Inferior parietal cortex (tissue), 1 donor: ENCODE measurements around the gene ABTB2.

Experiments used
- DNase-seq: peaks from one replicate; pipeline ENCODE4 v3.0.0-alpha.2; 2016; ENCODE audit errors: extremely low spot score

ABTB2 gene

DNA sequence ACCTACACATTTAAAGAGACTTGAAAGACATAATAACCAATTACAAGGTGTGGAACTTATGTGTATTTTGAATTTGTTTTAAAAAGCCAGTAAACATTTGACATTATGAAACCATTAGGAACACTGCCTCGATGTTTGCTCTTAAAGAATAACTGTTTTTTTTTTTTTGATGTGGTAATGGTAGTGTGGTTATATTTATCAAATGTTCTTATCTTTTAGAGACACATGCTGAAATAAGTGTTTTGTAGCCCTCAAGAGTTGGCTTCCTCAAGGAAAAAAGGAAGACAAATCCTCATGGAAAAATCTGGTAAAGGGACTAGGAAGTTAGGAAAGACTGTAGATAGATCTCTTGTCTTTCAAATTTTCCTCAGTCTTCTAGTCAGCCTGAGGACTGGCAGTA, 2.2 kb upstream of the ABTB2 start:
- DNase-seq = no peak

DNA sequence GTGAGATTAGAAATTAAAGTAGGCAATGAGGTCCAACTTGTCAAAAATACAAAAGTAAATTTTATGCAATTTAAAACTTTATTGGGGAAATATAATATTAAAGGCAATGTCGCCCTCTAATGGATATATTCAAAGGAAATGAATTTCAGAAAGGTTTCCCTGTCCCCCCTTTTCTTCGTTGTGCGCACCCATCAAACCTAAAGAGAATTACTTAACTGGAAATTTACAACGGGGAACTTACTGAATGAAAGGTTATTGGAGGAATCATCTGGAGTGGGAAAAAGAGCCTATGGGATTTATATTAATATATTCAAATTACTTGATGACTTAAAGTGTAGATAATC, 1.7 kb upstream of the ABTB2 start:
- no peak for DNase-seq

DNA sequence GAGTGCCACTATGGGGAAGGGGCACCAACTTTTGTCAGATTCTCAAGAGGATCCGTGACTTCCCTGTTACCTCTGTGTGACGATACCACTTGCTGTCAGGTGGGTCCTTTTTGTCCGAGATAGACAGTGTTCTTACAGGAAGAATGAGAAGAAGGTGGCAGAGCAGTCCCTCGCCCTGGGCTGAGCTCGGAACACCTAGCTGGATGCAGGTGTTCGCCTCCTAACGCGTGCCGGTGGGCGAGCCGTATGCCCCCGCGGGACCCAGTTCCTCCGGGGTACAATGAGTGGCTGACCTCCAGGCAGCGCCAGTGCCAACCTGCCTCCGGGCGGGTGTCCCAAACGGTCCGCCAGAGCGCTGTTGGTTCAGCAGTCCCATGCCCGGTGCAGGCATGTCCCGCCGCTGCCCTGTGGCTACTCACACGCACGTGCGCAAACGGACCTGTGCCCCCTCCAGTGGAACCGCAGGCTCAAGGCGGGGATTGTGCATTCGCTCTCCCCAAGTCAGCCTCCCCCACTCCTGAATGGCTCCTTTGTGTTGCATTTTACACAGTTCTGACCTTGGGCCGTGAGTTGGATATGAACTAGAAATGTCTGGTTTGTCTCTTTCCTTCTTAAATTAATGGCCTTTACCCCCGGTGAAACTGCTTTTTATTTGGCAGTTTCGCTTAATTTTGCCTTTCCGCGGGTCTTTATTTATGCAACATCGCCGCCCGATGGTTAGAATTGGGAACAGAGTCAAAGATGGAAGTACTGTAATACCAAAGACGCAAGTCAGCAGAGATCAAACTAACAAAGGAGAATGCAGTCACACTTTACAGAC, 1.1 kb upstream of the ABTB2 start:
- peak; percentile 94 for DNase-seq

DNA sequence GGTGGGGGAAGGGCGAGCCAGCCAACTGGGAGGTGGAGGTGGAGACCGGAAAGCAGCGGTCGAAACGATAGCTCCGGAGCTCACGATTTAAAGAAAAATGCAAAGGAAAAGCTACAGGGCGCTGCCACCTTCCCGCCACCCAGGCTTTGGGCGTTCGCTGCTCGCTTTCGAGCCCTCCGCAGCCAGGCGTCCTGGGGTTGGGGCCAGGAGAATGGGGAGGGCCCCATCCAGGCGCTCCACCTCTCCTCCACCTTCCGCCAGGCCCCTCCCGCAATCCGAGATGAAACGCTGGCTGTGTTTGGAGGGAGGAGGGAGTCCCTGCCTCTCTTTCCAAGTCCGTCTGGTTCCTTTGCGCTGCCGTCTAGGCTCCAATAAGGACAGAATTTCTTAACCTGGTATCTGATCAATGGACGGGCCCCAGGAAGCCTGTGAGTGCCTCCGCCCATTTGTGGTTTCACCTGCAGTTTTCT, 483 bp upstream of the ABTB2 start:
- DNase-seq = no peak

DNA sequence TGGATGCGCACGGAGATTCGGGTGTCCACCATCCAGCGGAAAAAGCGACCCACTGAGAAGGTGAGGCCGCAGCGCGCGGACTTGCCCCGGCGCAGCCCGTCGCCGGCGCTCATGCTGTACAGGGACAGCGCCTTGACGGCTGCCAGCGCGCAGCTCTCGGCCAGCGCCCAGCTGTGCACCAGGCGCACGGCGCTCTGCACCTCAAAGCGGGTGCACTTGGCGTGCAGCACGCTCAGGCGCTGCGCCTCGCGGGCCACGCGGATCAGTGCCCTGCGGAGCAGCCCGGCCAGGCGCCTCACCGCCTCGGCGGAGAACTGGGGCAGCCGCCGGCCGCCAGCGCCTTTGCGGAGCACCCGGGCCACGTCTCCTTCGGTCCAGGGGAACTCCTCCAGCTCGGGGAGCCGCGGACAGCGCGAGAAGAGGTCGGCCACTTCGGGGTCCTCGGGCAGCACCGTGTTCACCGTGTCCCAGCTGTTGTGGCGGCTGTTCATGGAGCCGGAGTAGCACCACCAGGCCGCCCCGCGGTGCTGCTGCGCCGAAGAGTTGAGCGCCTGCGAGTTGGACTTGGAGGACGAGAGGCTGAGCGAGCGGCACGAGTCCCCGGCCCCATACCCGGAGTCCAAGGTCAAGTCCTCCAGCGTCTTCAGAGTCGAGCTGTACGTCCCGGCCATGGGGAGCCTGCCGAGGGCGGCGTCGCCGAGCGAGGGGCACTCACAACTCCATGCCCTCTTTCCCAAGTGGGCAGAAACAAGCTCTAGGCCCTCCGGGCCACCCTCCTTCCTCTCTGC, 703 bp downstream of the ABTB2 start:
- DNase-seq = no peak

DNA sequence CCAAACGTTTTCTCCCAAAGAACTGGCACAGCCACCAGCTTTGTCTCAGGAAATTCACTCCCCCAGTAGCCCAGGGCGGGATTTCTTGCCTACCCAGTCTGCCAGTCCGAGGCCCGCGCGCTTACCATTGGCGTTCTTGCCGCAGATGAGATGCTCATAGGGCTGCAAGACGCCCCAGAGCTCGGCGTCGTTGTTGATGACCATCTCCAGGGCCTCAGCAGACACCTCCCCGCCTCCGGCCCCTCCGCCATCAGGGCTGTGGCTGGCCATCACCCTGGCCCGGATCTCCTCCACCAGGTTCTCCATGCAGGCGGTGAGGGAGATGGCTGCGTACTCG, 1.3 kb downstream of the ABTB2 start:
- DNase-seq = no peak

DNA sequence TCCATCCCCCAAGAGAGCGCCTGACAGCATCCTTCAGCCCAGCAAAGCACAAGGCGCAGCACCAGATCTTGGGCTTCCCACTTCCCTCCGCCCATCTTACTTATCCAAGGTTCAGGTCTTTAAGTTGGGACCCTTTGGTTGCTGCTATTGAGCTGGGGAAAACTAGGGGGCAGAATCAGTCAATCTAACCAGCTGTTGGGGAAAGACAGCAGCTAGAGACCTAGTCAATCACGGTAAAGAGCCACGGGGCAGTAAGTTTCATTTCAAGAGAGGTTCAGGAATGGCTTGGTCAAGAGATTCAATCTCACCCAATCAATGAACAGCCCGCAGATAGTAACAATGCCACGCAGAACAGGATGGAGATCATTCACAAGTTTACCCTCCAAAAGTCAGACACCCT, 1.7 kb downstream of the ABTB2 start:
- DNase-seq = no peak

DNA sequence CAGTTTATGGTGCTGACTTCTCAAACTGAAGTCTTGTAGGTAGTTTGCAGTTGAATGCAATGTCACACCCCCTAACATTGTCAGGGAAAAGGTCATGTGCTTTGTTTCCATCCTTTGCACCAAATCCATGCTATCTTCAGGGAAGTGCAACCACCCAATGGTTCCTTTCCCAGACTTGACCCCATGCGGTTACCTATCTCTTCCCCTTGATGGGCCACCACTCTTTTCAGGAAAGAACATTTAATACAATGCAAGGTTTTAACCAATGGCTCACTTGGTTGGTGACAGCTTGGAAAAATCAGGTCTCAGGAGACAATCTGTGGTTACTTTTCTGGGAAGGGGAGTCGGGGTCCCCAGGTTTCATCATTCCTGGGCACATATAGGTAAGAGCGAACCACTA, 2.1 kb downstream of the ABTB2 start:
- DNase-seq = no peak

DNA sequence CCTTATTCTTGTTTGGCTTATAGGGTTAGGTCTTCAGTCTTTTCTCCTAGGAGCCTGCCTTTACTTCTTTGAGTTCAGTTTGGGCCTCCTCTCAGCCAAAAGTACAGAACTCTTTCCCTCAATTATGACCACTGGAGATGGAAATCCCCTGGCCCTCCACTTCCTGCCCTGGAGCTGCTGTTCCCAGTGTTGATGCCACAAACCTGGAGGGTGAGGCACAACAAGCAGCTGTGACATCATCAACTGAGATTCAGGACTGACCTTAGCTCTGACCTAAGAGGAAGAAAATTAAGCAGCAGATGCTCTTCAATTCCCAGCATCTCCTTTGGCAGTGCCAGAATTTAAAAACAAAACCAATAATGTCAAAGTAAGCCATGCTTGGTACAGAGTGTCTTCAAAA, 3.0 kb downstream of the ABTB2 start:
- no peak for DNase-seq

DNA sequence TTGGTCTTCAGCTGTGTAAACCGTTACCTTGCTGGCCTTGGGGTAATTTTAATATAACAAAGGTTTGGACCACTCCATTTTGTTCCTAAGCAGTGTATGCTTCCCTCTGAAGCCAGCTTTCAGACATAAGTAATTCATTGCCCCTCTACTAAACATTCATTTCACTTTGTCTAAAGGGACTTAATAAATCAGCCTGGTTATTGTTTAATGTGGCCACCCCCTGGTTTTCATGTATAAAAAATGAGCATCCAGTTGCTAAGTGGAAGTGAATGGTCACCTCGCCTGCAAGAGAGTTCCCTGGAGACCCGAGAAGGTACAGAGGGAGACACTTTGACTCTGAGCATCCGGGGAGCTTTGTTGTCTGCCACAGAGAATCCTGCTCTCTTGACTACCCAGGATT, 3.9 kb downstream of the ABTB2 start:
- DNase-seq = no peak

DNA sequence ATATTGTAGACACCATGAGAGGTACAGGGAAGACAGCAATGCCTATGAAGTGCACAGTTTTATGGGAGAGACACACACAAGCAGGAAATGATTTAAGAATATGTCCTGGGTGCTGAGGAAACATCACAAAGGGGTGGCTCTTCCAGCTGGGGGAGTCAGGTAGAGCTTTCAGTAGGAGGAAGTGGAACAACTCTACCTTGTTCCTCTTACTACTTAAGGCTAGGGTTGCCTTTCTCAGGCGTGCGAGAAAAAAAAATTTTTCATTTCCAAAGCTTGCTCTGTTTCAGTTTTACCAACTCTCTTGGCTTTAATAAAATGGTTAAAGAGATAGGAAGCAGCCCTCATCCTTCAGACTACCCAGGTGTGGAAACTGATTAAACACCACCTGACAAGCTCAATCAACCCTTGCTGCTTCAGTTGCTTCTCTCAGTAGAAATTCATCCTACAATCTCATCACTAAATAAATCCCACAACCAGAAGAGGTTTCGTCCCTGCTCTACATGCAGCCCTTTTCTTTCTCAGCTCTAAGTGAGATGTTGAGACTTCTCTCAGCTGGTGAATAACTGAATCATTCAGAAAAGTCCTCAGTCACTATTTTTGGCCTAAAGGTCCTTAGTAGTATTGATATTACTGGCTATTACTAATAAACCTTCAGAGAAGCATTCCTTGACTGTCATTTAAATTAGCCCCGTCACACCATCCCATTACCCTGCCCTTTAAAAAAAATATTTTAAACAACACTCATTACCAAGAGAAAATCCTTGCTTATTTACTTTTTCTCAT, 5.9 kb downstream of the ABTB2 start:
- DNase-seq = no peak

DNA sequence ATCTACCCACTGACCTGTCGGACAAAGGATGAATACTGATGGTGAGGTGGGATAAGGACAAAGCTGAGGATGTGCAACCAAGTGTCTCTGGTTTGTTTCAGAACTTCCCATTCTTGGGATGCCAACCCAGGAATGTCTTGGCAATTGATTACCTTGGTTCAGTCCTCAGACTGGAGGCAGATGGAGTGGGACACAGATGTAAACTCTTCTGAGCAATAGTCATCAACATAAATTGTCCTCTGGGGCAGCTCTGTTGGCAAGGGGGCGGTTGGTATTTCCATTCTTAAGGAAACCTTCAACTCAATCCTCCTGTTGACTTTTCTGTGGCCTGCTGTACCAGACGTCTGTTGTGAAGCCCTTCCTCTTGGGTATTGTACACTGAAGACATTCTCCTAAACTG, 6.8 kb downstream of the ABTB2 start:
- DNase-seq = no peak

DNA sequence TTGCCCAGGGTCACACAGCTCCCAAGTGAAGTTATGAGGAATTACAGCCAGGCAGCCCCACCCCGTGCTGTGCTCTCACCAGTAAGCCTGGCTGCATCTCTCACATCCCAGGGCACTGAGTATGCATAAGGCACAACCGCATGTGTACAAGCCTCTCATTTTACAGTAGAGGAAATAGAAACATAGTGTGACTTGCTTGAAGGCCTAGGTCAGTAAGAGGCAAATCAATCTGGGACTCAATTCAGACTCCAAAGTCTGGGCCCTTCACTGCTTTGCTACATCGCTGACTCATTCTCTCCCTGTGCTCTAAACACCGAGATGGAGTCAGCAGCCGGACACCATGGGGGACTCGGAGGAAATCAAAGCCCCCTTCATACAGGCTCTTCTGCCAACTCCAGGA, 7.9 kb downstream of the ABTB2 start:
- no peak for DNase-seq

DNA sequence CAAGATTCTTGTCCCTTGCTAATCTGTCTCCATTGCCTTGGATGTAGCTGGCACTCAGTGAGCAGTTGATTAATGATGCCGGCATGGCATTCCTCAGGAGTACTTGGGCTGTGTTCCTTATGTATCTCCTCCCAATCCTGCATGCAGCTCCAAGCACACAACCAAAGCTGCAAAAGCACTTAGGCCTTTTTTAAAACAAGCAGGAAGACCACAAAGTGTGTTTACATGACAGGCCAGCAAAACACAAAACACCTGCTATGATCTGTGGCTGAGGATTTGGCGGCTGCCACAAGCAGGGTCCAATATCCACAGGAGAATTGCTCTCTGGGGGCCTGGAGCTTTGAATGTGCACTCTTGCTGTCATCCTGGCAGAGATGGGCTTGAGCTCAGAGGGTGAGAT, 8.9 kb downstream of the ABTB2 start:
- DNase-seq = no peak

DNA sequence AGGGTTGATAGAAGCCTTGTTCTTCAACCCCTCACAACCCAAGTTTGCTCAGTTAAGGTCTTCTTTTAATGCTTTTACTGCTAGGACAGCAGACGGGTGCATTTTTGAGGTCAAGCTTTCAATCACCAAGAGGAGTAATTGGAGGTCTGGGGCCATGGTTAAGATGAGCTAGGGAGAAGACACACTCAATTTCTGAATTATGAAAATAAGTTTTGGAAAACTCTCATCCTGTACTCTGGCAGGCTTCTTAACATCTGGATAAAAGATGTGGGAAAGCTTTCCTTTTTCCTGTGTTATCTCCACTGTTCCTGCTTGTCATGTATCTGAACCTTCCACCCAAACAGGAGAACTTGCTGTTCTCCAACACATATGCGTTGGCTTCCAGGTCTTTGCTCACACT, 9.7 kb downstream of the ABTB2 start:
- DNase-seq = no peak

DNA sequence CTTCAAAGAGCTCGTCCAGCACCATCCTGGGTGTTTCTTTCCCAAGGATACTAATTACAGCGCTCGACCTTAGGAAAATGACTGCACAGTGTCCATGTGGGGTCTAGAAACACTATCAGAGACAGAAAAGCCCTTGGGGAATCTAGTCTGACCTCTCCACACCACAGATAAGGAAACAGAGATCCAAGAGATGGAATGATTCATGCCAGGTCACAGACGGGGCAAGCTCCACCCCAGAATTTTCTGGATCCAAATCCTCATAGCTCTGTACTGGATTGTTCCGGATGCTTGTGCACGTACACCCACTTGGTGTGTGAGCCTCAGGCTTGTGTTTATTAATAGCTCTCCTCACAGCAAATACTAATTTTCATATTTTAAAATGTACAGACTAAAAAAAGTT, 11.3 kb downstream of the ABTB2 start:
- DNase-seq = no peak

DNA sequence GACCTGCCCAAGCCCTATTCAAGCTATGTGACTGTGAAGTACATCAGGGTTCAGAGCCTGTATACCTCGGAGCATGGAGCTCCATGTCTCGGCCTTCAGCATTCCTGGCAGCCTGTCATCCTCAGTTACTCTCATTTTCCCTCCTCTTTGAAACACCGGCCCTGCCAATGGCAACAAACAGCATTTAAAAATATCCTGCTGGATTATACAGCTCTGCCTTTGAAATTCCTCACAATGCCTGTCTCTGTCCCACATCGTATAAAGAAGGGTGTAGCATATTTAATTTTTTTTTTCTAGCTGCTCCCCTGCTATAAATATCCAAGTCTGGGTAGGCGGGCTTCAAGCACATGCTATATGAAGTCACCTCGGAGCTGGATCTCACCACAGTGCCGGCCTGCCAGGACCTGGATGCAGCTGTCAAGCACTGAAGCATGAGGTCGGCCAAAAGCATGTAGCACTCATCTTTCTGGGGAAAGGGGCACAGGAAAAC, 11.8 kb downstream of the ABTB2 start:
- no peak for DNase-seq

DNA sequence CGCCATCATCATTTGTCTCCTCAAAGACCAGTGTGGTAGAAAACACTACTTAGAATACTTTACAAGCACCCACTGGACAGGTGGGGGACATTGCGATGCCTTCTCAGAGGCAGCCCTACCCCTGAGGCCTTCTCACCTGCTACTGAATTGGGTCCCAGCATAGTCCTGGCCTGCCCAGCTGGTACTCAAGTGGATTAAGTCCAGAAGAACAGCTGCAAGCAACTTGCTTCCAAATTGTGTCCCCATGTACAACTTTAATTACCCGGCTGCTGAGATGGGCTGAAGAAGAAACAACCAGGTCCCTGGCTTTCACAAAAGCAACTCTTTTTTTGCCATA, 12.3 kb downstream of the ABTB2 start:
- no peak for DNase-seq

DNA sequence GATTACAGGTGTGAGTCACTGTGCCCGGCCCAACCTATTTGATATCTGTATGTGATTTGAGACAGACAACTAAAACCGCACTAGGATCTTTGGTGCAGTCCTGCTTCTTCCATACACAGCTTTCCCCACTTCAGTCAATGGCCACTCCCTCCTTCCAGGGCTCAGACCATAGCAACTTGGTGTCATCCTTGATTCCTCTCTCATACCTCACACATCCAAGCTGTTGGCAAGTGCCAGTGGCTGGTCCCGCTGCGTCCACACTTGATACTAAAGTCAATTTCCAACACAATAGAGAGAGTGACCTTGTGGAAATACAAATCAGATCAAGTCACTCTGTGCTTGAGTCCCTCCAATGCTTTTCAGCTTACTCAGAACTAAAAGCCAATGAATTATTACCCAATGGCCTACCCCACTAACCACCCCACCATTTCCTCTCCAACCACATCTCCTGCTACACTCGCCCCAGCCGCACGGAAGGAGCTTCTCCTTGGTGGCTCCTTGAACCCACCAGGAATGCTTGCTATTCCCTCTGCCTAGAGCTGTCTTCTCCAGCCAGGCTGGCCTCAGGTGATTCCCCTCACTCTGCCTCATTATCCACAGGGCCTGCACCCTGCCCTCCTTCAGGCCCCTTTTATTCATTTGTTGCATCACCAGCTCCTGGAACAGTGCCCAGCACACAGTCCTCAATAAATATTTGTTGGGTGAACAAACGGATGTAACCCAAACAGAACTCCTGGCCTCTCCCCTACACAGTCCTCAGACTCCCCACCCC, 12.9 kb downstream of the ABTB2 start:
- no peak for DNase-seq

DNA sequence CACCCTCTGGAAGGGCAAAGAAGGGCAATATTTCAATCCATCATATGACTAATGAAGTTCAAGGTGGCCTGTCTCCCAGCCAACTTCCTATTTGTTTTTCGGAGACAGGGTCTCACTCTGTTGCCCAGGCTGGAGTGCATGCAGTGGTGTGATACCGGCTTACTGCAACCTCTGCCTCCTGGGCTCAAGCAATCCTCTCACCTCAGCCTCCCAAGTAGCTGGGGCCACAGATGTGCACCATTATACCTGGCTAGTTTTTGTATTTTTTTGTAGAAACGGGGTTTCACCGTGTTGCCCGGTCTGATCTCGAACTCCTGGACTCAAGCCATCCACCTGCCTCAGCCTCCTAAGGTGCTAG, 13.4 kb downstream of the ABTB2 start:
- no peak for DNase-seq

DNA sequence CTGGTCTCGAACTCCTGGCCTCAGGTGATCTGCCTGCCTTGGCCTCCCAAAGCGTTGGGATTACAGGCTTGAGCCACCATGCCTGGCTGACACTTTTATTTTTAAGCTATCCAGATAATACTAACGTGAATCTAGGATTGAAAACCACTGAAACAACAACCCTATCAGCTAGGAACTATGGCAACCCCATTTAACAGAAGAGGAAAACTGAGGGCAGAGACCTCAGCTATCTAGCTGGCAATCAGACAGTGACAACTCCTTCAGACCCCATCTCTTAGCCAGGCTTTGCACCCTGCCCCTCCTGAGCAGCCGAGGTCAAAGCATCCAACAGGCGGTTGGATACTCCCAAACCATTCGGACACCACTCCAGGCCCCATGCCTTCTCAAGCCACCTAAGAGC, 14.1 kb downstream of the ABTB2 start:
- DNase-seq = no peak

DNA sequence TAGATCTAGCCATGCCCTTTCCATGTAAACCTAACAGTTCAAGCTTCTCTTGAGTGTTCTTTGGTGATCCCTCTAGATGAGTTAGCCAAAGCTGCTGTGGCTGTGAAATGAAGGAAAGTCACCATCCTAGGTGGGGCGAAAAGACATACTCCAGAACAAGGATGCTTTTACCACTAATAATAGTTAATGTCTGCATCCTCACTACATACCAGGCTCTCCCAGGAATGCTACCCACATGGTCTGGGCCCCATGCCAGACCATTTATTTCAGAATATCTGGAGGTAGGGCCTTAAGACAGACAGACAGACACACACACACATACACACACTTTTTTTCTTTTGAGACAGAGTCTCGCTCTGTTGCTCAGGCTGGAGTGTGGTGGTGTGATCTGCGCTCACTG, 14.7 kb downstream of the ABTB2 start:
- no peak for DNase-seq
